Measurements from ENCODE around the gene LYSMD4.

LYSMD4 gene

GRCh38 chr15:99708563-99708962 is 24.7 kb downstream of the LYSMD4 start:
- 0 out of 2 replicates have a peak, but pooled peaks cover 5% of the 10 kb centered on the region for H3K4me1 ChIP-seq (ENCODE audit: control insufficient read depth, insufficient read depth, low read length)
- no peak overlapping the region for H3K27ac ChIP-seq (ENCODE audit: extremely low read depth, low read depth, low read length)
- H3K9me3 ChIP-seq (ENCODE audit: control insufficient read depth, insufficient read depth, low read depth, low read length) = no peaks in the 10 kb centered on the region
- H3K4me3 ChIP-seq (ENCODE audit: low read depth, low read length) = no peak overlapping the region
- POLR2A ChIA-PET = interaction anchor here (0.6 kb wide), 1 partner anchor 296 kb away, joined by 3 read pairs; no protein-coding TSS in a partner anchor
- no peak for TF ChIP-seq ZNF530 (tag by site-specific recombination; IDR thresholded peaks at IDR 0.05; ENCODE audit: low read depth)
- TF ChIP-seq EGR2 (tag by site-specific recombination; IDR thresholded peaks at IDR 0.05; ENCODE audit: low read depth) = peak; percentile 46; the same call in 1 of the 2 replicates
- TF ChIP-seq ZBTB7A (tag by site-specific recombination; IDR thresholded peaks at IDR 0.05; ENCODE audit: low read depth) = no peak
- TF ChIP-seq ZNF621 (tag by site-specific recombination; IDR thresholded peaks at IDR 0.05) = no peak
- TF ChIP-seq ZNF37A (tag by site-specific recombination; IDR thresholded peaks at IDR 0.05) = no peak
- TF ChIP-seq ZFHX2 (tag by site-specific recombination; conservative IDR thresholded peaks at IDR 0.05) = peak; percentile 59
- TF ChIP-seq ZBTB1 (tag by site-specific recombination; IDR thresholded peaks at IDR 0.05) = no peak
- peak; percentile 61 for TF ChIP-seq KLF1 (tag by site-specific recombination; IDR thresholded peaks at IDR 0.05)
- no peak for TF ChIP-seq PRDM1 (tag by site-specific recombination; IDR thresholded peaks at IDR 0.05)
- CTCF ChIA-PET = interaction anchor here (0.7 to 2.9 kb wide), 7 partner anchors 21 to 481 kb away, joined by 3 to 10 read pairs (median 4); no protein-coding TSS in a partner anchor
- H3K36me3 ChIP-seq (ENCODE audit: control insufficient read depth in 2 of 2, insufficient read depth in 1 of 2, low read length in 2 of 2) = peaks cover 10 to 30% of the 10 kb centered on the region in 2 experiments

DNA sequence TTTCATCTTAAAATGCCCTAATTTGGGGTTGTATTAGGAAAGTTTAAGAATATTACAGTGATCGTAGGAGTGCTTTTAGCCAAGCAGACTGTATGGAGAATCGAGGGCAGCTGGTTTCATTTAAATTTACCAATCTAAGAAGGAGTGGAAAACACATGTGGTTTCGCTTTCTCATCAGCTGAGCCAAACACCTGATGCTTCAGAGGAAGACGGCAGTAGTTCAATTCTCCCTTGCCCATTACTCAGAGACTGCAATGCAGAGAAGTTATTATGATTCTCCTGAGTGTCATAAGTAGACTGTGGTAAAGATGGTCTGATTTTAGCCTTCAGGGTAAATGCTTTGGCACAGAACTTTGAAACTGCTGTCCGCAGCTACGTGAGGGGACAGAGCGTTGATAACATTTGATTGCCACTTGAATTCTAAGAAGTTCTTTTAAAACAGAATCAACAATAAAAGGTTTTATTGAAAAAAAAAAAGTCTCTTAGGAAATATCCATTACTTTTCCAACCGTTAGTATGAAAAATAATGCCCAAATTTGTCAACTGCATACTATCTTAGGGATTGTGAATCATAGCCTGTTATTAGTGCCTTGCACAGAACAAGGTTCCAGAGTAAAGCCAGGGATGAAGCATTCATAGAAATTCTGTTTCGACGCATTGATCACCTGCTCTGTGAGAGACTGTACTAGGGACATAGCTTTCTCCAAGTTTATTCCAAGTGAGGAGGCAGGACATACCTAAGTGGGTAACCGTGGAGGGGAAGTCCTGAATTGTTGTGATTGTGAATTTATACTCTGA is 25.6 kb downstream of the LYSMD4 start:
- ChIA-PET POLR2A (interaction anchor here (0.6 kb wide), 1 partner anchor 295 kb away, joined by 3 read pairs; no protein-coding TSS in a partner anchor), CTCF (interaction anchor here (0.6 to 2.9 kb wide), 10 partner anchors 18 to 480 kb away, joined by 3 to 10 read pairs (median 4); no protein-coding TSS in a partner anchor)
- Histone ChIP-seq H3K36me3 (ENCODE audit: control insufficient read depth in 2 of 2, insufficient read depth in 1 of 2, low read length in 2 of 2) (peaks cover 4 to 25% of the 10 kb centered on the region in 2 experiments), H3K4me1 (ENCODE audit: control insufficient read depth, insufficient read depth, low read length) (peaks cover 7% of the 10 kb centered on the region; the same call in 1 of the 2 replicates), H3K9me3 (ENCODE audit: control insufficient read depth, insufficient read depth, low read depth, low read length) (no peaks in the 10 kb centered on the region), H3K4me3 (ENCODE audit: low read depth, low read length) (no peak overlapping the region), H3K27ac (ENCODE audit: extremely low read depth, low read depth, low read length) (no peak overlapping the region)
- TF ChIP-seq ZNF302 (tag by site-specific recombination; IDR thresholded peaks at IDR 0.05; ENCODE audit: low read depth) = no peak
- TF ChIP-seq ZNF266 (tag by site-specific recombination; IDR thresholded peaks at IDR 0.05; ENCODE audit: low read depth) = no peak
- no peak for TF ChIP-seq KLF16 (tag by site-specific recombination; IDR thresholded peaks at IDR 0.05)
- TF ChIP-seq, protein P1, sequence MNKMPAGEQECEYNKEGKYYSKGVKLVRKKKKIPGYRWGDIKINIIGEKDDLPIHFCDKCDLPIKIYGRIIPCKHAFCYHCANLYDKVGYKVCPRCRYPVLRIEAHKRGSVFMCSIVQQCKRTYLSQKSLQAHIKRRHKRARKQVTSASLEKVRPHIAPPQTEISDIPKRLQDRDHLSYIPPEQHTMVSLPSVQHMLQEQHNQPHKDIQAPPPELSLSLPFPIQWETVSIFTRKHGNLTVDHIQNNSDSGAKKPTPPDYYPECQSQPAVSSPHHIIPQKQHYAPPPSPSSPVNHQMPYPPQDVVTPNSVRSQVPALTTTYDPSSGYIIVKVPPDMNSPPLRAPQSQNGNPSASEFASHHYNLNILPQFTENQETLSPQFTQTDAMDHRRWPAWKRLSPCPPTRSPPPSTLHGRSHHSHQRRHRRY (tag by site-specific recombination; IDR thresholded peaks at IDR 0.05) = no peak
- TF ChIP-seq ZEB2 (tag by site-specific recombination; IDR thresholded peaks at IDR 0.05) = no peak
- TF ChIP-seq ZNF23 (tag by site-specific recombination; IDR thresholded peaks at IDR 0.05; ENCODE audit: borderline replicate concordance) = no peak
- TF ChIP-seq TCF7L2 (IDR thresholded peaks at IDR 0.05; ENCODE audit: borderline replicate concordance, low read depth, low read length) = no peak
- no peak for TF ChIP-seq ZNF76 (tag by site-specific recombination; IDR thresholded peaks at IDR 0.05; ENCODE audit: borderline replicate concordance, low read depth)
- TF ChIP-seq ZNF549 (tag by site-specific recombination; IDR thresholded peaks at IDR 0.05) = no peak
- no peak for TF ChIP-seq ZNF175 (tag by site-specific recombination; IDR thresholded peaks at IDR 0.05)
- TF ChIP-seq, protein P2, sequence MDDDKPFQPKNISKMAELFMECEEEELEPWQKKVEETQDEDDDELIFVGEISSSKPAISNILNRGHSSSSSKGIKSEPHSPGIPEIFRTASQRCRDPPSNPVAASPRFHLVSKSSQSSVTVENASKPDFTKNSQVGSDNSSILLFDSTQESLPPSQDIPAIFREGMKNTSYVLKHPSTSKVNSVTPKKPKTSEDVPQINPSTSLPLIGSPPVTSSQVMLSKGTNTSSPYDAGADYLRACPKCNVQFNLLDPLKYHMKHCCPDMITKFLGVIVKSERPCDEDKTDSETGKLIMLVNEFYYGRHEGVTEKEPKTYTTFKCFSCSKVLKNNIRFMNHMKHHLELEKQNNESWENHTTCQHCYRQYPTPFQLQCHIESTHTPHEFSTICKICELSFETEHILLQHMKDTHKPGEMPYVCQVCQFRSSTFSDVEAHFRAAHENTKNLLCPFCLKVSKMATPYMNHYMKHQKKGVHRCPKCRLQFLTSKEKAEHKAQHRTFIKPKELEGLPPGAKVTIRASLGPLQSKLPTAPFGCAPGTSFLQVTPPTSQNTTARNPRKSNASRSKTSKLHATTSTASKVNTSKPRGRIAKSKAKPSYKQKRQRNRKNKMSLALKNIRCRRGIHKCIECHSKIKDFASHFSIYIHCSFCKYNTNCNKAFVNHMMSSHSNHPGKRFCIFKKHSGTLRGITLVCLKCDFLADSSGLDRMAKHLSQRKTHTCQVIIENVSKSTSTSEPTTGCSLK (tag by site-specific recombination; IDR thresholded peaks at IDR 0.05) = no peak
- TF ChIP-seq, protein P3, sequence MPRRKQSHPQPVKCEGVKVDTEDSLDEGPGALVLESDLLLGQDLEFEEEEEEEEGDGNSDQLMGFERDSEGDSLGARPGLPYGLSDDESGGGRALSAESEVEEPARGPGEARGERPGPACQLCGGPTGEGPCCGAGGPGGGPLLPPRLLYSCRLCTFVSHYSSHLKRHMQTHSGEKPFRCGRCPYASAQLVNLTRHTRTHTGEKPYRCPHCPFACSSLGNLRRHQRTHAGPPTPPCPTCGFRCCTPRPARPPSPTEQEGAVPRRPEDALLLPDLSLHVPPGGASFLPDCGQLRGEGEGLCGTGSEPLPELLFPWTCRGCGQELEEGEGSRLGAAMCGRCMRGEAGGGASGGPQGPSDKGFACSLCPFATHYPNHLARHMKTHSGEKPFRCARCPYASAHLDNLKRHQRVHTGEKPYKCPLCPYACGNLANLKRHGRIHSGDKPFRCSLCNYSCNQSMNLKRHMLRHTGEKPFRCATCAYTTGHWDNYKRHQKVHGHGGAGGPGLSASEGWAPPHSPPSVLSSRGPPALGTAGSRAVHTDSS (tag by site-specific recombination; IDR thresholded peaks at IDR 0.05) = no peak
- TF ChIP-seq, protein P4, sequence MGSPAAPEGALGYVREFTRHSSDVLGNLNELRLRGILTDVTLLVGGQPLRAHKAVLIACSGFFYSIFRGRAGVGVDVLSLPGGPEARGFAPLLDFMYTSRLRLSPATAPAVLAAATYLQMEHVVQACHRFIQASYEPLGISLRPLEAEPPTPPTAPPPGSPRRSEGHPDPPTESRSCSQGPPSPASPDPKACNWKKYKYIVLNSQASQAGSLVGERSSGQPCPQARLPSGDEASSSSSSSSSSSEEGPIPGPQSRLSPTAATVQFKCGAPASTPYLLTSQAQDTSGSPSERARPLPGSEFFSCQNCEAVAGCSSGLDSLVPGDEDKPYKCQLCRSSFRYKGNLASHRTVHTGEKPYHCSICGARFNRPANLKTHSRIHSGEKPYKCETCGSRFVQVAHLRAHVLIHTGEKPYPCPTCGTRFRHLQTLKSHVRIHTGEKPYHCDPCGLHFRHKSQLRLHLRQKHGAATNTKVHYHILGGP (tag by site-specific recombination; IDR thresholded peaks at IDR 0.05) = no peak
- no peak for TF ChIP-seq SALL2 (tag by site-specific recombination; IDR thresholded peaks at IDR 0.05; ENCODE audit: borderline replicate concordance)
- no peak for TF ChIP-seq ZXDB (tag by site-specific recombination; IDR thresholded peaks at IDR 0.05)
- no peak for TF ChIP-seq ZNF16 (tag by site-specific recombination; IDR thresholded peaks at IDR 0.05; ENCODE audit: low read depth)
- TF ChIP-seq SP7 (tag by site-specific recombination; IDR thresholded peaks at IDR 0.05) = no peak
- TF ChIP-seq ZNF792 (tag by site-specific recombination; IDR thresholded peaks at IDR 0.05) = no peak

All from HEK293 (cell line).